Activated T-helper 1 cell treated with anti-CD3 and anti-CD28 coated beads, Interleukin-12 subunit alpha, Interleukin-12 subunit beta, Interleukin-2, Interleukin-4 antibody, amounts not matched to agents 30 ng/mL and 10 ng/mL and 1 ng/mL, durations not matched to agents 14 hours and 24 hours and 36 hours (primary cell): ENCODE results near the gene TLE7. TPM values are rescaled to one million over a fixed set of nuclear protein-coding genes. Genes with fewer than 3 reads are reported as not detected.

Source experiments
- DNase-seq: peaks from one replicate; pipeline ENCODE4 v3.0.0; 2021; ENCODE audit warnings: low spot score
- H3K27ac Mint-ChIP-seq: one replicate; pipeline ENCODE4 v1.8.0; 2021; ENCODE audit warnings: mild to moderate bottlenecking, mixed read lengths
- H3K27me3 Mint-ChIP-seq: one replicate; pipeline ENCODE4 v1.8.0; 2022; ENCODE audit warnings: mild to moderate bottlenecking, moderate library complexity, mixed read lengths; ENCODE audit not compliant: insufficient read depth
- H3K36me3 Mint-ChIP-seq: one replicate; pipeline ENCODE4 v1.8.0; 2021; ENCODE audit warnings: low read depth, mixed read lengths
- H3K4me1 Mint-ChIP-seq: one replicate; pipeline ENCODE4 v1.8.0; 2021; ENCODE audit warnings: low read depth, mixed read lengths
- H3K4me3 Mint-ChIP-seq: one replicate; pipeline ENCODE4 v1.8.0; 2021; ENCODE audit warnings: mild to moderate bottlenecking, moderate library complexity, mixed read lengths
- H3K9me3 Mint-ChIP-seq: one replicate; pipeline ENCODE4 v1.8.0; 2021; ENCODE audit warnings: mixed read lengths
- intact Hi-C: fragments of 100-400 bp; cut with micrococcal nuclease; formaldehyde crosslinking; loops from one replicate; pipeline ENCODE4 v1.15.1; 2024
- total RNA-seq: library from RNA; stranded (reverse); gene quantifications from 2 replicates; pipeline ENCODE4 v1.2.3, GENCODE V29; 2022

TLE7 gene
- not detected in 2 replicates for total RNA-seq

- H3K36me3 Mint-ChIP-seq, result no peaks in the 10 kb centered on the region
- H3K4me1 Mint-ChIP-seq, result no peaks in the 10 kb centered on the region
- peaks cover 19% of the 10 kb centered on the region for H3K9me3 Mint-ChIP-seq
- no peak within 1 kb of the TSS for H3K4me3 Mint-ChIP-seq
- intact Hi-C loops, result no loop called here
- no peak for DNase-seq
- peaks cover 2% of the 10 kb centered on the region for H3K27me3 Mint-ChIP-seq
- no peak within 1 kb of the TSS for H3K27ac Mint-ChIP-seq
Observed at GRCh38 chr16:71442051-71442440, at the start of gene TLE7. TLE7 (minus strand) TSS chr16:71442054; CDS start chr16:71433324, 8,730 bp downstream.

- intact Hi-C loops, result no loop called here
- DNase-seq, result no peak
Observed at GRCh38 chr16:71491054-71491453, 49.2 kb upstream of the TLE7 start.

GRCh38 chr16:71490361-71490760 lies 48.5 kb upstream of the TLE7 start:
- H3K36me3 Mint-ChIP-seq, result no peaks in the 10 kb centered on the region
- no peak for DNase-seq
- H3K27me3 Mint-ChIP-seq, result peaks cover 2% of the 10 kb centered on the region
- H3K9me3 Mint-ChIP-seq, result no peaks in the 10 kb centered on the region
- no peak overlapping the region for H3K27ac Mint-ChIP-seq
- intact Hi-C loops, result no loop called here
- H3K4me1 Mint-ChIP-seq, result no peaks in the 10 kb centered on the region
- H3K4me3 Mint-ChIP-seq, result no peak overlapping the region

More at GRCh38 chr16:71491054-71491453, 49.2 kb upstream of the TLE7 start:
- Mint-ChIP-seq H3K27ac (no peak overlapping the region), H3K9me3 (no peaks in the 10 kb centered on the region), H3K27me3 (peaks cover 2% of the 10 kb centered on the region), H3K4me1 (no peaks in the 10 kb centered on the region), H3K36me3 (no peaks in the 10 kb centered on the region), H3K4me3 (no peak overlapping the region)

GRCh38 chr16:71489122-71489521 lies 47.3 kb upstream of the TLE7 start, which contains the start of gene ZNF19:
ZNF19 (minus strand) TSS chr16:71489324; CDS start chr16:71482114, 7,210 bp downstream.
- Mint-ChIP-seq H3K27me3 (peaks cover 2% of the 10 kb centered on the region), H3K9me3 (no peaks in the 10 kb centered on the region), H3K4me3 (no peak within 1 kb of the TSS), H3K4me1 (peaks cover 8% of the 10 kb centered on the region), H3K27ac (no peak within 1 kb of the TSS), H3K36me3 (no peaks in the 10 kb centered on the region)
- intact Hi-C loops, result no loop called here
- no peak for DNase-seq

- H3K9me3 Mint-ChIP-seq, result no peaks in the 10 kb centered on the region
- intact Hi-C loops, result loop anchor here (1.0 to 5.0 kb wide), 6 partner anchors 17 to 608 kb away; partner anchors contain the start of genes DHODH, DHX38, TXNL4B and ZNF23
Observed at GRCh38 chr16:71484006-71484893, 42.4 kb upstream of the TLE7 start.

GRCh38 chr16:71482569-71482968 lies 40.7 kb upstream of the TLE7 start:
- no peaks in the 10 kb centered on the region for H3K9me3 Mint-ChIP-seq
- H3K27ac Mint-ChIP-seq, result no peak overlapping the region
- no peaks in the 10 kb centered on the region for H3K27me3 Mint-ChIP-seq
- H3K36me3 Mint-ChIP-seq, result no peaks in the 10 kb centered on the region
- peaks cover 18% of the 10 kb centered on the region for H3K4me1 Mint-ChIP-seq
- no peak overlapping the region for H3K4me3 Mint-ChIP-seq
- DNase-seq, result no peak
- intact Hi-C loops, result loop anchor here (5.0 kb wide), 2 partner anchors 525 to 610 kb away; partner anchors contain the start of genes DHODH, DHX38 and TXNL4B

More at GRCh38 chr16:71484006-71484893, 42.4 kb upstream of the TLE7 start:
- no peaks in the 10 kb centered on the region for H3K36me3 Mint-ChIP-seq
- no peaks in the 10 kb centered on the region for H3K27me3 Mint-ChIP-seq
- peaks cover 18% of the 10 kb centered on the region for H3K4me1 Mint-ChIP-seq
- H3K4me3 Mint-ChIP-seq, result peak overlapping the region; percentile 86
- H3K27ac Mint-ChIP-seq, result peak overlapping the region; percentile 75
- DNase-seq, result peak; percentile 67

GRCh38 chr16:71480956-71481355 lies 39.1 kb upstream of the TLE7 start:
- H3K9me3 Mint-ChIP-seq, result no peaks in the 10 kb centered on the region
- DNase-seq, result no peak
- intact Hi-C loops, result loop anchor here (5.0 kb wide), 2 partner anchors 526 to 611 kb away; partner anchors contain the start of genes DHODH, DHX38 and TXNL4B

GRCh38 chr16:71479420-71479819 lies 37.6 kb upstream of the TLE7 start:
- intact Hi-C loops, result no loop called here
- H3K36me3 Mint-ChIP-seq, result peaks cover 2% of the 10 kb centered on the region
- H3K9me3 Mint-ChIP-seq, result no peaks in the 10 kb centered on the region
- H3K4me3 Mint-ChIP-seq, result no peak overlapping the region
- no peak for DNase-seq
- peaks cover 20% of the 10 kb centered on the region for H3K4me1 Mint-ChIP-seq
- H3K27ac Mint-ChIP-seq, result no peak overlapping the region
- H3K27me3 Mint-ChIP-seq, result no peaks in the 10 kb centered on the region

More at GRCh38 chr16:71480956-71481355, 39.1 kb upstream of the TLE7 start:
- Mint-ChIP-seq H3K27me3 (no peaks in the 10 kb centered on the region), H3K4me3 (no peak overlapping the region), H3K36me3 (peaks cover 2% of the 10 kb centered on the region), H3K4me1 (peaks cover 24% of the 10 kb centered on the region), H3K27ac (peak overlapping the region; percentile 15)

- peaks cover 7% of the 10 kb centered on the region for H3K4me1 Mint-ChIP-seq
- H3K27me3 Mint-ChIP-seq, result no peaks in the 10 kb centered on the region
- no peak overlapping the region for H3K27ac Mint-ChIP-seq
- intact Hi-C loops, result no loop called here
- H3K36me3 Mint-ChIP-seq, result peaks cover 2% of the 10 kb centered on the region
- DNase-seq, result no peak
- no peaks in the 10 kb centered on the region for H3K9me3 Mint-ChIP-seq
- no peak overlapping the region for H3K4me3 Mint-ChIP-seq
Observed at GRCh38 chr16:71476457-71477124, 34.7 kb upstream of the TLE7 start.

- Mint-ChIP-seq H3K4me1 (peaks cover 7% of the 10 kb centered on the region), H3K27me3 (no peaks in the 10 kb centered on the region), H3K36me3 (peaks cover 2% of the 10 kb centered on the region), H3K27ac (no peak overlapping the region), H3K4me3 (no peak overlapping the region), H3K9me3 (no peaks in the 10 kb centered on the region)
- intact Hi-C loops, result no loop called here
- no peak for DNase-seq
Observed at GRCh38 chr16:71474864-71475263, 33.0 kb upstream of the TLE7 start.

GRCh38 chr16:71473891-71474290 lies 32.0 kb upstream of the TLE7 start:
- Mint-ChIP-seq H3K4me1 (peaks cover 7% of the 10 kb centered on the region), H3K9me3 (no peaks in the 10 kb centered on the region), H3K4me3 (no peak overlapping the region), H3K27ac (no peak overlapping the region), H3K36me3 (peaks cover 2% of the 10 kb centered on the region), H3K27me3 (no peaks in the 10 kb centered on the region)
- intact Hi-C loops, result no loop called here
- no peak for DNase-seq

GRCh38 chr16:71472931-71473330 lies 31.1 kb upstream of the TLE7 start:
- peaks cover 7% of the 10 kb centered on the region for H3K4me1 Mint-ChIP-seq
- no peak overlapping the region for H3K4me3 Mint-ChIP-seq
- H3K27me3 Mint-ChIP-seq, result no peaks in the 10 kb centered on the region
- H3K36me3 Mint-ChIP-seq, result peaks cover 2% of the 10 kb centered on the region
- intact Hi-C loops, result no loop called here
- no peak overlapping the region for H3K27ac Mint-ChIP-seq
- no peaks in the 10 kb centered on the region for H3K9me3 Mint-ChIP-seq
- DNase-seq, result no peak

- H3K27ac Mint-ChIP-seq, result no peak overlapping the region
- H3K4me1 Mint-ChIP-seq, result peaks cover 7% of the 10 kb centered on the region
- no peak overlapping the region for H3K4me3 Mint-ChIP-seq
- intact Hi-C loops, result no loop called here
- H3K36me3 Mint-ChIP-seq, result no peaks in the 10 kb centered on the region
- DNase-seq, result no peak
- H3K27me3 Mint-ChIP-seq, result no peaks in the 10 kb centered on the region
- no peaks in the 10 kb centered on the region for H3K9me3 Mint-ChIP-seq
Observed at GRCh38 chr16:71472051-71472450, 30.2 kb upstream of the TLE7 start.
